Right ventricle myocardium inferior (tissue), 1 donor: Measurements from ENCODE around the gene MAPRE2. TPM values are rescaled to one million over a fixed set of nuclear protein-coding genes. Genes with fewer than 3 reads are reported as not detected.

Experiments used
- ATAC-seq: fragments of 200-7000 bp; cut with Tn5 transposase; one replicate; pipeline ENCODE4 v1.9.1; 2020; ENCODE audit warnings: mild to moderate bottlenecking, moderate library complexity
- DNase-seq: peaks from one replicate; pipeline ENCODE4 v3.0.0; 2021; ENCODE audit errors: missing footprints
- intact Hi-C: fragments of 100-400 bp; cut with DNase I; formaldehyde crosslinking; loops from one replicate; pipeline ENCODE4 v1.11.0; 2022
- total RNA-seq: library from RNA; stranded (reverse); fragmentation: NEBNext Ultra II Directional; extraction: Animal tissue kit (Norgen Biotek cat#: 25700); gene quantifications from one replicate; pipeline ENCODE4 v1.2.1, GENCODE V29; 2021
- donor health status: DM: no; HTN: yes; CAD: no; lungs with severe emphysema.

The MAPRE2 gene
- total RNA-seq, 1 donor from 2014 or later = 112 TPM

- DNase-seq (no peak), ATAC-seq (no peak)
- intact Hi-C loops = no loop called here
These were observed 13.2 kb downstream of the MAPRE2 start for GRCh38 chr18:35054401-35054800.

GRCh38 chr18:35055105-35055504, 13.9 kb downstream of the MAPRE2 start:
- DNase-seq (no peak), ATAC-seq (no peak)
- intact Hi-C loops = no loop called here

- intact Hi-C loops = no loop called here
- no peak for DNase-seq
- ATAC-seq = no peak
These were observed 14.5 kb downstream of the MAPRE2 start for GRCh38 chr18:35055726-35056125.

- no peak for DNase-seq
- ATAC-seq = peak; percentile 17
- intact Hi-C loops = no loop called here
These were observed 18.2 kb downstream of the MAPRE2 start for GRCh38 chr18:35059280-35059927.

- intact Hi-C loops = no loop called here
- DNase-seq = no peak
- no peak for ATAC-seq
These were observed 19.1 kb downstream of the MAPRE2 start for GRCh38 chr18:35060122-35060815.

- DNase-seq (no peak), ATAC-seq (no peak)
- intact Hi-C loops = no loop called here
These were observed 20.1 kb downstream of the MAPRE2 start for GRCh38 chr18:35061336-35061735.

- DNase-seq (no peak), ATAC-seq (no peak)
- intact Hi-C loops = no loop called here
These were observed 20.6 kb downstream of the MAPRE2 start for GRCh38 chr18:35061804-35062203.

- intact Hi-C loops = no loop called here
- ATAC-seq = no peak
- DNase-seq = no peak
These were observed 21.2 kb downstream of the MAPRE2 start for GRCh38 chr18:35062408-35062807.

GRCh38 chr18:35063875-35064690, 22.9 kb downstream of the MAPRE2 start:
- intact Hi-C loops = no loop called here
- ATAC-seq = no peak
- no peak for DNase-seq

GRCh38 chr18:35067454-35067853, 26.2 kb downstream of the MAPRE2 start:
- no peak for ATAC-seq
- intact Hi-C loops = no loop called here
- no peak for DNase-seq

GRCh38 chr18:35071819-35072247, 30.6 kb downstream of the MAPRE2 start:
- DNase-seq (no peak), ATAC-seq (peak; percentile 49)
- intact Hi-C loops = loop anchor here (10.0 kb wide), 1 partner anchor 53 kb away; no protein-coding TSS in a partner anchor

GRCh38 chr18:35072616-35073015, 31.4 kb downstream of the MAPRE2 start:
- ATAC-seq (no peak), DNase-seq (no peak)
- intact Hi-C loops = loop anchor here (10.0 kb wide), 1 partner anchor 52 kb away; no protein-coding TSS in a partner anchor

GRCh38 chr18:35073186-35074105, 32.2 kb downstream of the MAPRE2 start:
- intact Hi-C loops = loop anchor here (10.0 kb wide), 1 partner anchor 51 kb away; no protein-coding TSS in a partner anchor

GRCh38 chr18:35074581-35074980, 33.4 kb downstream of the MAPRE2 start:
- intact Hi-C loops = loop anchor here (10.0 kb wide), 1 partner anchor 50 kb away; no protein-coding TSS in a partner anchor

More at GRCh38 chr18:35073186-35074105, 32.2 kb downstream of the MAPRE2 start:
- ATAC-seq (no peak), DNase-seq (no peak)

GRCh38 chr18:35075132-35075531, 33.9 kb downstream of the MAPRE2 start:
- intact Hi-C loops = loop anchor here (10.0 kb wide), 1 partner anchor 50 kb away; no protein-coding TSS in a partner anchor
- no peak for DNase-seq
- peak; percentile 74 for ATAC-seq

More at GRCh38 chr18:35074581-35074980, 33.4 kb downstream of the MAPRE2 start:
- DNase-seq (no peak), ATAC-seq (no peak)

- DNase-seq = no peak
- ATAC-seq = no peak
- intact Hi-C loops = loop anchor here (10.0 kb wide), 1 partner anchor 48 kb away; no protein-coding TSS in a partner anchor
These were observed 35.1 kb downstream of the MAPRE2 start for GRCh38 chr18:35076135-35076924.

- intact Hi-C loops = loop anchor here (10.0 kb wide), 1 partner anchor 47 kb away; no protein-coding TSS in a partner anchor
- ATAC-seq (no peak), DNase-seq (no peak)
These were observed 36.7 kb downstream of the MAPRE2 start for GRCh38 chr18:35077937-35078336.
